Endothelial cell of umbilical vein (primary cell): Measurements from ENCODE around the gene SEMA6A. TPM values are rescaled to one million over a fixed set of nuclear protein-coding genes. Genes with fewer than 3 reads are reported as not detected.

Experiments
- BruUV-seq: library from RNA; stranded (reverse); fragments of 400-500 nt; replicated peaks from 2 replicates; lab custom pipeline; 2021; lab: Mats Ljungman, UMichigan
- CTCF ChIA-PET: fragments of 300-600, 350-600 bp; sonication (Branson Sonifier 250); formaldehyde crosslinking; loops from one replicate; lab custom pipeline; 2021; ENCODE audit warnings: antibody characterized with exemption, inconsistent platforms; lab: Charles Lee
- POLR2A ChIA-PET: fragments of 300-600, 350-600 bp; sonication (Branson Sonifier 250); formaldehyde crosslinking; loops from one replicate; lab custom pipeline; 2021; ENCODE audit warnings: antibody characterized with exemption, inconsistent platforms; lab: Charles Lee
- DNase-seq: peaks from one replicate; pipeline ENCODE4 v3.0.0-alpha.2; 2011; ENCODE audit warnings: low read depth, low spot score
- FAIRE-seq: peaks from 2 replicates; lab custom pipeline; 2011; peaks lifted over from hg19 to GRCh38; lab: Jason Lieb, UNC
- H2AFZ ChIP-seq: 2 replicates; pipeline ENCODE4 v1.6.0; 2012; ENCODE audit warnings: low read depth, low read length, control low read depth, inconsistent platforms
- H3K27ac ChIP-seq: 2 replicates; pipeline ENCODE4 v1.5.1; 2011; ENCODE audit warnings: low read depth, mild to moderate bottlenecking, control low read depth, low read length, moderate library complexity; ENCODE audit not compliant: insufficient read depth
- H3K27me3 ChIP-seq, 2 experiments: 2 replicates each; pipeline versions ENCODE4 v1.6.0 to v1.6.1; 2011; ENCODE audit warnings: low read length in 2 of 2, mixed read lengths in 1 of 2; ENCODE audit not compliant: control insufficient read depth in 2 of 2, insufficient read depth in 2 of 2
- H3K36me3 ChIP-seq, 2 experiments: 2 replicates in 1 of 2; 3 replicates in 1 of 2; pipeline ENCODE4 v1.5.1; 2011; ENCODE audit warnings: low read length in 2 of 2, mild to moderate bottlenecking in 1 of 2, moderate library complexity in 1 of 2; ENCODE audit not compliant: control insufficient read depth in 2 of 2, insufficient read depth in 2 of 2; ENCODE audit errors: extremely low read depth in 1 of 2
- H3K4me1 ChIP-seq: 3 replicates; pipeline ENCODE4 v1.5.1; 2011; ENCODE audit warnings: mild to moderate bottlenecking, low read length; ENCODE audit not compliant: control insufficient read depth, insufficient read depth; ENCODE audit errors: extremely low read depth
- H3K4me2 ChIP-seq: 2 replicates; pipeline ENCODE4 v1.6.1; 2011; ENCODE audit warnings: low read length, control low read depth, mixed read lengths; ENCODE audit not compliant: insufficient read depth
- H3K4me3 ChIP-seq, 3 experiments: fragments of 200-600 bp in 1 of 3; sonication (generic), shearing (Covaris generic) in 1 of 3; replicated peaks in 1 of 3; 2 replicates each; pipeline ENCODE4 v1.5.1; 2011 to 2016; ENCODE audit warnings: control low read depth in 3 of 3, low read length in 3 of 3, mild to moderate bottlenecking in 2 of 3, inconsistent platforms in 1 of 3, low read depth in 1 of 3, moderate library complexity in 1 of 3; ENCODE audit not compliant: insufficient read depth in 1 of 3
- H3K79me2 ChIP-seq: 2 replicates; pipeline ENCODE4 v1.6.0; 2012; ENCODE audit warnings: low read length, inconsistent platforms; ENCODE audit not compliant: control insufficient read depth, insufficient read depth
- H3K9ac ChIP-seq: replicated peaks from 2 replicates; pipeline ENCODE3; 2011; ENCODE audit warnings: low read length, control low read depth; ENCODE audit not compliant: insufficient read depth; ENCODE audit errors: extremely low read depth
- H3K9me1 ChIP-seq: replicated peaks from 3 replicates; pipeline ENCODE4 v1.6.0; 2011; ENCODE audit warnings: mild to moderate bottlenecking, low read length; ENCODE audit not compliant: control insufficient read depth, insufficient read depth; ENCODE audit errors: extremely low read depth
- H3K9me3 ChIP-seq: replicated peaks from 2 replicates; pipeline ENCODE4 v1.5.1; 2012; ENCODE audit warnings: low read length, inconsistent platforms; ENCODE audit not compliant: control insufficient read depth, insufficient read depth
- H4K20me1 ChIP-seq: replicated peaks from 2 replicates; pipeline ENCODE3; 2011; ENCODE audit warnings: mild to moderate bottlenecking, low read length; ENCODE audit not compliant: control insufficient read depth, insufficient read depth; ENCODE audit errors: extremely low read depth
- EZH2 ChIP-seq: IDR thresholded peaks from 2 replicates; pipeline ENCODE4 v1.6.1; 2012; ENCODE audit warnings: borderline replicate concordance, low read depth, mild to moderate bottlenecking, moderate library complexity, low read length, inconsistent platforms; ENCODE audit not compliant: severe bottlenecking
- FOS ChIP-seq: IDR thresholded peaks from 2 replicates; pipeline ENCODE4 v1.6.1; 2011; ENCODE audit warnings: mild to moderate bottlenecking, low read length, moderate library complexity, borderline replicate concordance; ENCODE audit not compliant: insufficient read depth
- GATA2 ChIP-seq: IDR thresholded peaks from 2 replicates; pipeline ENCODE4 v1.7.0; 2011; ENCODE audit warnings: low read depth, mild to moderate bottlenecking, moderate library complexity, mixed read lengths, low read length; ENCODE audit not compliant: insufficient read length, insufficient read depth
- JUN ChIP-seq: IDR thresholded peaks from 2 replicates; pipeline ENCODE4 v1.6.1; 2011; ENCODE audit warnings: borderline replicate concordance, low read depth; ENCODE audit not compliant: insufficient read length, insufficient read depth
- MAX ChIP-seq: IDR thresholded peaks from 2 replicates; pipeline ENCODE4 v1.6.1; 2011; ENCODE audit not compliant: insufficient read depth, insufficient read length
- MYC ChIP-seq: IDR thresholded peaks from one replicate; pipeline ENCODE4 v1.6.1; 2011; ENCODE audit warnings: mild to moderate bottlenecking, low read depth, low read length
- POLR2A ChIP-seq: IDR thresholded peaks from 2 replicates; pipeline ENCODE4 v1.6.1; 2012; ENCODE audit warnings: low read depth, mild to moderate bottlenecking, control low read depth, low read length
- POLR2AphosphoS5 ChIP-seq: IDR thresholded peaks from 2 replicates; pipeline ENCODE4 v1.6.1; 2012; ENCODE audit warnings: low read depth, mild to moderate bottlenecking, control low read depth, low read length, moderate library complexity; ENCODE audit not compliant: insufficient read depth
- dilution Hi-C: fragments of 300-500 bp; cut with MboI; formaldehyde crosslinking; loops from one replicate; pipeline ENCODE4 v1.15.0; 2019; ENCODE audit warnings: low sequenced_read_pairs; ENCODE audit not compliant: extremely low pct_ligation_motif_present
- intact Hi-C: fragments of 100-400 bp; cut with micrococcal nuclease; formaldehyde crosslinking; loops from one replicate; pipeline ENCODE4 v1.10.0; 2022
- polyA plus RNA-seq, 4 experiments: library from polyadenylated mRNA; depleted of rRNA in 3 of 4; stranded (reverse) in 3 of 4; unstranded in 1 of 4; fragments of >200 nt; gene quantifications; 2 replicates each; pipeline versions ENCODE4 v1.2.1 to v1.2.3, GENCODE V29; 2011 to 2012; ENCODE audit warnings: missing spikeins in 1 of 4
- total RNA-seq: library from RNA; stranded (reverse); gene quantifications from 2 replicates; pipeline ENCODE4 v1.2.3, GENCODE V29; 2021
- TF ChIP-seq, protein P1 (sequence below), 2 donors: IDR thresholded peaks; 1 replicate in 1 of 2; 2 replicates in 1 of 2; pipeline ENCODE4 v1.5.1; 2011; ENCODE audit warnings: low read length in 2 of 2, mild to moderate bottlenecking in 2 of 2, moderate library complexity in 2 of 2, control low read depth in 1 of 2, inconsistent platforms in 1 of 2, low read depth in 1 of 2; ENCODE audit not compliant: insufficient read depth in 1 of 2; ENCODE audit errors: extremely low read depth in 1 of 2

SEMA6A gene
- total and polyA plus RNA-seq, 2 donors (not counting 3 experiments of a cell fraction or from before 2014, with no cell fraction given), result 0.43 to 1.5 TPM

- Histone ChIP-seq H3K4me3 (no peak overlapping the region), H4K20me1 (no peaks in the 10 kb centered on the region), H3K4me1 (no peaks in the 10 kb centered on the region), H3K36me3 (no peaks in the 10 kb centered on the region), H3K27ac (no peak overlapping the region), H3K79me2 (no peaks in the 10 kb centered on the region), H3K27me3 (no peaks in the 10 kb centered on the region), H3K9me1 (no peaks in the 10 kb centered on the region), H3K9me3 (no peaks in the 10 kb centered on the region), H2AFZ (no peak overlapping the region), H3K9ac (no peak overlapping the region), H3K4me2 (no peak overlapping the region)
- FAIRE-seq (no peak), DNase-seq (peak; percentile 54)
- intact Hi-C loops (no loop called here), dilution Hi-C loops (no loop called here)
- no peak for TF ChIP-seq JUN
- no peak for TF ChIP-seq MAX
- no peak for TF ChIP-seq MYC
- no peak for TF ChIP-seq POLR2AphosphoS5
- no peak for TF ChIP-seq POLR2A
- TF ChIP-seq GATA2, result no peak
- no peak for TF ChIP-seq FOS
- TF ChIP-seq, protein P1, sequence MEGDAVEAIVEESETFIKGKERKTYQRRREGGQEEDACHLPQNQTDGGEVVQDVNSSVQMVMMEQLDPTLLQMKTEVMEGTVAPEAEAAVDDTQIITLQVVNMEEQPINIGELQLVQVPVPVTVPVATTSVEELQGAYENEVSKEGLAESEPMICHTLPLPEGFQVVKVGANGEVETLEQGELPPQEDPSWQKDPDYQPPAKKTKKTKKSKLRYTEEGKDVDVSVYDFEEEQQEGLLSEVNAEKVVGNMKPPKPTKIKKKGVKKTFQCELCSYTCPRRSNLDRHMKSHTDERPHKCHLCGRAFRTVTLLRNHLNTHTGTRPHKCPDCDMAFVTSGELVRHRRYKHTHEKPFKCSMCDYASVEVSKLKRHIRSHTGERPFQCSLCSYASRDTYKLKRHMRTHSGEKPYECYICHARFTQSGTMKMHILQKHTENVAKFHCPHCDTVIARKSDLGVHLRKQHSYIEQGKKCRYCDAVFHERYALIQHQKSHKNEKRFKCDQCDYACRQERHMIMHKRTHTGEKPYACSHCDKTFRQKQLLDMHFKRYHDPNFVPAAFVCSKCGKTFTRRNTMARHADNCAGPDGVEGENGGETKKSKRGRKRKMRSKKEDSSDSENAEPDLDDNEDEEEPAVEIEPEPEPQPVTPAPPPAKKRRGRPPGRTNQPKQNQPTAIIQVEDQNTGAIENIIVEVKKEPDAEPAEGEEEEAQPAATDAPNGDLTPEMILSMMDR (IDR thresholded peaks at IDR 0.05; ENCODE audit: extremely low read depth in 1 of 2, insufficient read depth in 1 of 2, low read depth in 1 of 2, low read length in 2 of 2), result no peak
- no peak for TF ChIP-seq EZH2
- ChIA-PET POLR2A (no interaction called here), CTCF (interaction anchor here (1.0 to 1.6 kb wide), 3 partner anchors 7 to 14 kb away, joined by 3 to 5 read pairs (median 3); no protein-coding TSS in a partner anchor)
- BruUV-seq, result no TSS peak
Observed at GRCh38 chr5:116395631-116396203, 178.9 kb downstream of the SEMA6A start.
